Central memory CD4-positive, alpha-beta T cell (primary cell): ENCODE data around the gene U2SURP.
"Not testable (repeated sequence)": the region's sequence is repeated elsewhere in the genome, so short reads cannot be mapped to it uniquely, and the experiment has no call there.

Experiments
- DNase-seq: peaks from one replicate; pipeline ENCODE4 v3.0.0; 2022

The U2SURP gene

GRCh38 chr3:143016321-143016972 lies 15.1 kb downstream of the U2SURP start:
- DNase-seq = peak; percentile 9

GRCh38 chr3:143024351-143024960 lies 23.1 kb downstream of the U2SURP start:
- no peak for DNase-seq

- no peak for DNase-seq
These were observed 30.0 kb downstream of the U2SURP start for GRCh38 chr3:143031327-143031726.

- not testable (repeated sequence) for DNase-seq
These were observed 30.5 kb downstream of the U2SURP start for GRCh38 chr3:143031796-143032387.

GRCh38 chr3:143035466-143036211 lies 34.3 kb downstream of the U2SURP start:
- DNase-seq = no peak

- peak; percentile 28 for DNase-seq
These were observed 35.2 kb downstream of the U2SURP start for GRCh38 chr3:143036557-143036956.

GRCh38 chr3:143037867-143038266 lies 36.5 kb downstream of the U2SURP start:
- DNase-seq = no peak

GRCh38 chr3:143040261-143040879 lies 39.0 kb downstream of the U2SURP start:
- DNase-seq = no peak

GRCh38 chr3:143041903-143042302 lies 40.5 kb downstream of the U2SURP start:
- no peak for DNase-seq

- DNase-seq = no peak
These were observed 44.3 kb downstream of the U2SURP start for GRCh38 chr3:143045639-143046038.

- DNase-seq = not testable (repeated sequence)
These were observed 44.7 kb downstream of the U2SURP start for GRCh38 chr3:143046075-143046474.

- DNase-seq = no peak
These were observed 52.6 kb downstream of the U2SURP start for GRCh38 chr3:143054011-143054410.

- no peak for DNase-seq
These were observed 55.0 kb downstream of the U2SURP start for GRCh38 chr3:143056372-143056771.

- no peak for DNase-seq
These were observed 59.5 kb downstream of the U2SURP start for GRCh38 chr3:143060906-143061305.

- DNase-seq = no peak
These were observed 61.6 kb downstream of the U2SURP start for GRCh38 chr3:143063018-143063417.

- DNase-seq = no peak
These were observed 63.4 kb downstream of the U2SURP start for GRCh38 chr3:143064777-143065176.

GRCh38 chr3:143065364-143065763 lies 64.0 kb downstream of the U2SURP start:
- no peak for DNase-seq

- DNase-seq = no peak
These were observed 64.7 kb downstream of the U2SURP start for GRCh38 chr3:143066033-143066432.

GRCh38 chr3:143067201-143067600 lies 65.8 kb downstream of the U2SURP start:
- no peak for DNase-seq

GRCh38 chr3:143068059-143068458 lies 66.7 kb downstream of the U2SURP start:
- DNase-seq = no peak

- DNase-seq = no peak
These were observed 69.7 kb downstream of the U2SURP start for GRCh38 chr3:143070977-143071551.

- DNase-seq = no peak
These were observed 70.4 kb downstream of the U2SURP start for GRCh38 chr3:143071776-143072175.
